ENCODE data around the gene POMP. TPM values are rescaled to one million over a fixed set of nuclear protein-coding genes. Genes with fewer than 3 reads are reported as not detected.

Gene POMP
- total and polyA plus RNA-seq, 2 of the 4 experiments (the other 2 are of a cell fraction), result 60.2 to 68.4 TPM

DNA sequence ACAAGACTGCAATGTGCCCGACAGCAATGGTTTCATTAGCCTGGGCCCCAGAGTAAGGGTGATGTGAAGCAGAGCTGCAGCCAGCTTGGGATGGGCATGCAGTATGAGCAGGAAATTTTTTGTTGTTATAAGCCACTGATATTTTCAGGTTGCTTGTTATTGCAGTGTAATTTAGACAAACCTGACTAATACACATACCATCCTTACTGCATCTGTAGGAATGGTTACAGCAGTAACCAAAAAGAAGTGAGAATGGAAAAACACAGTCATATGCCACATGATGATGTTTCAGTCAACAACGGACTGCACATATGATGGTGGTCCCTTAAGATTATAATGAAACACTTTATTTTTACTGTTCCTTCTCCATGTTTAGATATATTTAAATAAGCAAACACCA is 8.6 kb upstream of the POMP start:
- H2AK5ac ChIP-seq (ENCODE audit: low read depth, low read length), result peak overlapping the region; percentile 43; the same call in 1 of the 2 replicates
- no peak overlapping the region; the same call in 1 of the 2 replicates for H3K4me2 ChIP-seq (ENCODE audit: low read depth, low read length)
- peak; percentile 85 for DNase-seq
- no peak overlapping the region for H4K5ac ChIP-seq (ENCODE audit: low read depth, low read length)
- ChIA-PET POLR2A (ENCODE audit: unreplicated experiment) (no interaction called here), CTCF (no interaction called here)
- ATAC-seq (ENCODE audit: low read depth), result peak; percentile 89
- intact Hi-C loops (cut with micrococcal nuclease), result loop anchor here (5.0 to 10.0 kb wide), 3 partner anchors 93 to 605 kb away; no protein-coding TSS in a partner anchor
- H3K18ac ChIP-seq (ENCODE audit: low read depth, low read length), result no peak overlapping the region
- H3K79me1 ChIP-seq (ENCODE audit: low read depth in 1 of 2, low read length in 2 of 2), result peaks cover 10 to 42% of the 10 kb centered on the region in 2 experiments
- H4K20me1 ChIP-seq (ENCODE audit: insufficient read depth, low read length), result peaks cover 5% of the 10 kb centered on the region; the same call in 1 of the 2 replicates
- peak overlapping the region; percentile 3 for H2AK9ac ChIP-seq (replicated peaks; ENCODE audit: low read depth, low read length, poor library complexity)
- no peak overlapping the region; the same call in 1 of the 2 replicates for H3K23ac ChIP-seq (ENCODE audit: low read depth, low read length)
- no peak overlapping the region for H2BK20ac ChIP-seq (ENCODE audit: low read depth, low read length)
- H2AFZ ChIP-seq (replicated peaks; ENCODE audit: low read length, poor library complexity), result peak overlapping the region; percentile 0
- no CpG with 5 or more reads among the region's 2 CpGs for WGBS, 2 experiments (ENCODE audit: extremely low coverage in 2 of 2, insufficient read length in 1 of 2)
- H3K27ac ChIP-seq (ENCODE audit: insufficient read depth, low read length), result no peak overlapping the region
- dilution Hi-C loops (cut with HindIII; ENCODE audit: low sequenced_read_pairs, unreplicated experiment), result no loop called here
- H3K14ac ChIP-seq (replicated peaks; ENCODE audit: low read depth, low read length), result no peak overlapping the region; the same call in 1 of the 2 replicates
- peak overlapping the region; percentile 19; the same call in 1 of the 3 replicates for H2BK15ac ChIP-seq (ENCODE audit: low read depth, low read length)
- no peak overlapping the region for H3K9ac ChIP-seq (ENCODE audit: low read depth, low read length)
- H3K36me3 ChIP-seq (ENCODE audit: control insufficient read depth, insufficient read depth, low read length), result no peaks in the 10 kb centered on the region
- H3K27me3 ChIP-seq (ENCODE audit: control insufficient read depth, insufficient read depth, low read length), result no peaks in the 10 kb centered on the region
- no peak overlapping the region for H2BK120ac ChIP-seq (ENCODE audit: low read depth, low read length)
- H2BK5ac ChIP-seq (ENCODE audit: low read depth, low read length, poor library complexity, severe bottlenecking), result peak overlapping the region; percentile 2
- no peak overlapping the region for H3K56ac ChIP-seq (ENCODE audit: extremely low read depth, insufficient read depth, low read length)
- H4K8ac ChIP-seq (ENCODE audit: low read depth in 2 of 2, low read length in 2 of 2), result no peak overlapping the region
- H3K9me1 ChIP-seq (ENCODE audit: insufficient read depth, low read length), result peaks cover 12% of the 10 kb centered on the region
- TF ChIP-seq NFE2L2 (IDR thresholded peaks at IDR 0.05; ENCODE audit: low read depth, low read length) (no peak), MXI1 (IDR thresholded peaks at IDR 0.05; ENCODE audit: borderline replicate concordance, low read depth, low read length) (no peak), FOS (IDR thresholded peaks at IDR 0.05; ENCODE audit: low read depth, low read length) (peak; percentile 32; the same call in 1 of the 2 replicates), SMC3 (IDR thresholded peaks at IDR 0.05; ENCODE audit: low read depth, low read length) (no peak), MAFK (IDR thresholded peaks at IDR 0.05; ENCODE audit: low read depth, low read length) (no peak), MAZ (IDR thresholded peaks at IDR 0.05; ENCODE audit: borderline replicate concordance, low read depth, low read length) (no peak), CEBPB (IDR thresholded peaks at IDR 0.05; ENCODE audit: low read depth, low read length) (peak; percentile 61; the same call in 1 of the 2 replicates), BHLHE40 (IDR thresholded peaks at IDR 0.05; ENCODE audit: low read depth, low read length) (no peak)
- TF ChIP-seq, protein P1, sequence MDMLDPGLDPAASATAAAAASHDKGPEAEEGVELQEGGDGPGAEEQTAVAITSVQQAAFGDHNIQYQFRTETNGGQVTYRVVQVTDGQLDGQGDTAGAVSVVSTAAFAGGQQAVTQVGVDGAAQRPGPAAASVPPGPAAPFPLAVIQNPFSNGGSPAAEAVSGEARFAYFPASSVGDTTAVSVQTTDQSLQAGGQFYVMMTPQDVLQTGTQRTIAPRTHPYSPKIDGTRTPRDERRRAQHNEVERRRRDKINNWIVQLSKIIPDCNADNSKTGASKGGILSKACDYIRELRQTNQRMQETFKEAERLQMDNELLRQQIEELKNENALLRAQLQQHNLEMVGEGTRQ (IDR thresholded peaks at IDR 0.05; ENCODE audit: low read depth, low read length), result peak; percentile 40; the same call in 1 of the 2 replicates
- TF ChIP-seq, protein P2, sequence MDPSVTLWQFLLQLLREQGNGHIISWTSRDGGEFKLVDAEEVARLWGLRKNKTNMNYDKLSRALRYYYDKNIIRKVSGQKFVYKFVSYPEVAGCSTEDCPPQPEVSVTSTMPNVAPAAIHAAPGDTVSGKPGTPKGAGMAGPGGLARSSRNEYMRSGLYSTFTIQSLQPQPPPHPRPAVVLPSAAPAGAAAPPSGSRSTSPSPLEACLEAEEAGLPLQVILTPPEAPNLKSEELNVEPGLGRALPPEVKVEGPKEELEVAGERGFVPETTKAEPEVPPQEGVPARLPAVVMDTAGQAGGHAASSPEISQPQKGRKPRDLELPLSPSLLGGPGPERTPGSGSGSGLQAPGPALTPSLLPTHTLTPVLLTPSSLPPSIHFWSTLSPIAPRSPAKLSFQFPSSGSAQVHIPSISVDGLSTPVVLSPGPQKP (IDR thresholded peaks at IDR 0.05; ENCODE audit: borderline replicate concordance, low read depth, low read length), result no peak
- TF ChIP-seq, protein P3, sequence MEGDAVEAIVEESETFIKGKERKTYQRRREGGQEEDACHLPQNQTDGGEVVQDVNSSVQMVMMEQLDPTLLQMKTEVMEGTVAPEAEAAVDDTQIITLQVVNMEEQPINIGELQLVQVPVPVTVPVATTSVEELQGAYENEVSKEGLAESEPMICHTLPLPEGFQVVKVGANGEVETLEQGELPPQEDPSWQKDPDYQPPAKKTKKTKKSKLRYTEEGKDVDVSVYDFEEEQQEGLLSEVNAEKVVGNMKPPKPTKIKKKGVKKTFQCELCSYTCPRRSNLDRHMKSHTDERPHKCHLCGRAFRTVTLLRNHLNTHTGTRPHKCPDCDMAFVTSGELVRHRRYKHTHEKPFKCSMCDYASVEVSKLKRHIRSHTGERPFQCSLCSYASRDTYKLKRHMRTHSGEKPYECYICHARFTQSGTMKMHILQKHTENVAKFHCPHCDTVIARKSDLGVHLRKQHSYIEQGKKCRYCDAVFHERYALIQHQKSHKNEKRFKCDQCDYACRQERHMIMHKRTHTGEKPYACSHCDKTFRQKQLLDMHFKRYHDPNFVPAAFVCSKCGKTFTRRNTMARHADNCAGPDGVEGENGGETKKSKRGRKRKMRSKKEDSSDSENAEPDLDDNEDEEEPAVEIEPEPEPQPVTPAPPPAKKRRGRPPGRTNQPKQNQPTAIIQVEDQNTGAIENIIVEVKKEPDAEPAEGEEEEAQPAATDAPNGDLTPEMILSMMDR (conservative IDR thresholded peaks at IDR 0.05; ENCODE audit: low read depth, low read length), result no peak
- peak overlapping the region; percentile 8; the same call in 1 of the 2 replicates for H3K4ac ChIP-seq (ENCODE audit: low read depth, low read length)
- H3K4me1 ChIP-seq (ENCODE audit: control insufficient read depth, insufficient read depth, low read length), result peaks cover 10% of the 10 kb centered on the region
- H4K91ac ChIP-seq (ENCODE audit: insufficient read depth, low read depth, low read length), result no peak overlapping the region
- in situ Hi-C loops (cut with MboI; ENCODE audit: low sequenced_read_pairs), result no loop called here
- H3K9me3 ChIP-seq (ENCODE audit: control insufficient read depth, insufficient read depth, low read length), result no peaks in the 10 kb centered on the region
- BruUV-seq (replicated peaks), result no TSS peak
- no peak overlapping the region for H3K4me3 ChIP-seq (ENCODE audit: insufficient read depth, low read depth, low read length)

Data from IMR-90 (cell line).